Muscle layer of colon (tissue), 2 donors: ENCODE measurements around the gene CHFR.
"Not testable (repeated sequence)": the region's sequence is repeated elsewhere in the genome, so short reads cannot be mapped to it uniquely, and the experiment has no call there.

Source experiments
- H3K27ac ChIP-seq: one replicate; pipeline ENCODE4 v1.7.0; 2013; ENCODE audit warnings: low read depth, mild to moderate bottlenecking, low read length, moderate library complexity
- H3K27me3 ChIP-seq, 2 donors: one replicate each; pipeline ENCODE4 v1.7.0; 2013; ENCODE audit warnings: low read length in 2 of 2, mild to moderate bottlenecking in 2 of 2; ENCODE audit not compliant: insufficient read depth in 2 of 2, control insufficient read depth in 1 of 2
- H3K36me3 ChIP-seq: one replicate; pipeline ENCODE4 v1.7.0; 2013; ENCODE audit warnings: mild to moderate bottlenecking, low read length; ENCODE audit not compliant: insufficient read depth
- H3K4me1 ChIP-seq: one replicate; pipeline ENCODE4 v1.7.0; 2013; ENCODE audit warnings: mild to moderate bottlenecking, low read length; ENCODE audit not compliant: insufficient read depth
- H3K4me3 ChIP-seq, 2 donors: one replicate each; pipeline ENCODE4 v1.7.0; 2013; ENCODE audit warnings: low read length in 2 of 2, low read depth in 1 of 2, mild to moderate bottlenecking in 1 of 2, moderate library complexity in 1 of 2
- H3K9ac ChIP-seq: one replicate; pipeline ENCODE4 v1.7.0; 2013; ENCODE audit warnings: low read length
- H3K9me3 ChIP-seq: one replicate; pipeline ENCODE4 v1.7.0; 2013; ENCODE audit warnings: mild to moderate bottlenecking, low read length
- donor health status: abdominal sarcoma.
- donor health status: Adenocarcinoma of cecum.

Gene CHFR

GRCh38 chr12:132887513-132888351, at the start of gene CHFR:
Gene CHFR (minus strand): TSS chr12:132887605. CDS start chr12:132887328, 277 bp downstream.
- H3K4me3 ChIP-seq, result peak within 1 kb of the TSS; percentile 77 to 82
- H3K27ac ChIP-seq, result peak within 1 kb of the TSS; percentile 96
- H3K4me1 ChIP-seq, result peaks cover 13% of the 10 kb centered on the region
- H3K27me3 ChIP-seq, result no peaks in the 10 kb centered on the region
- no peaks in the 10 kb centered on the region for H3K36me3 ChIP-seq
- peak within 1 kb of the TSS; percentile 47 for H3K9ac ChIP-seq
- no peaks in the 10 kb centered on the region for H3K9me3 ChIP-seq

GRCh38 chr12:132936921-132937320, 49.5 kb upstream of the CHFR start:
- H3K27ac ChIP-seq, H3K4me1 ChIP-seq, H3K9ac ChIP-seq, H3K27me3 ChIP-seq, H3K9me3 ChIP-seq, H3K4me3 ChIP-seq: not testable (repeated sequence)
- H3K36me3 ChIP-seq, result peaks cover 20% of the 10 kb centered on the region

GRCh38 chr12:132936163-132936562, 48.8 kb upstream of the CHFR start:
- H3K27me3 ChIP-seq, result no peaks in the 10 kb centered on the region
- peaks cover 4% of the 10 kb centered on the region for H3K9me3 ChIP-seq
- H3K9ac ChIP-seq, result no peak overlapping the region
- no peak overlapping the region for H3K4me3 ChIP-seq
- H3K27ac ChIP-seq, result no peak overlapping the region
- H3K4me1 ChIP-seq, result no peaks in the 10 kb centered on the region
- peaks cover 24% of the 10 kb centered on the region for H3K36me3 ChIP-seq

- Histone ChIP-seq H3K36me3 (peaks cover 31% of the 10 kb centered on the region), H3K4me3 (peak overlapping the region in 1 of 2 donors; percentile 36), H3K27me3 (no peaks in the 10 kb centered on the region), H3K4me1 (no peaks in the 10 kb centered on the region), H3K9me3 (peaks cover 58% of the 10 kb centered on the region), H3K9ac (no peak overlapping the region), H3K27ac (no peak overlapping the region)
Measured at GRCh38 chr12:132926415-132926833, 39.0 kb upstream of the CHFR start.

GRCh38 chr12:132925597-132926414, 38.4 kb upstream of the CHFR start:
- Histone ChIP-seq H3K9me3 (peaks cover 57% of the 10 kb centered on the region), H3K9ac (no peak overlapping the region), H3K4me1 (no peaks in the 10 kb centered on the region), H3K4me3 (peak overlapping the region in 1 of 2 donors; percentile 36), H3K27me3 (no peaks in the 10 kb centered on the region), H3K36me3 (peaks cover 28% of the 10 kb centered on the region), H3K27ac (no peak overlapping the region)

- no peaks in the 10 kb centered on the region for H3K4me1 ChIP-seq
- peaks cover 47% of the 10 kb centered on the region for H3K9me3 ChIP-seq
- no peak overlapping the region for H3K9ac ChIP-seq
- H3K4me3 ChIP-seq, result no peak overlapping the region
- no peaks in the 10 kb centered on the region for H3K27me3 ChIP-seq
- H3K27ac ChIP-seq, result no peak overlapping the region
- peaks cover 21% of the 10 kb centered on the region for H3K36me3 ChIP-seq
Measured at GRCh38 chr12:132924356-132924755, 37.0 kb upstream of the CHFR start.

GRCh38 chr12:132923356-132923909, 36.0 kb upstream of the CHFR start:
- H3K36me3 ChIP-seq, result peaks cover 12% of the 10 kb centered on the region

GRCh38 chr12:132922676-132923075, 35.3 kb upstream of the CHFR start:
- H3K4me3 ChIP-seq, result no peak overlapping the region
- H3K9ac ChIP-seq, result no peak overlapping the region
- no peaks in the 10 kb centered on the region for H3K27me3 ChIP-seq
- peaks cover 12% of the 10 kb centered on the region for H3K36me3 ChIP-seq
- no peak overlapping the region for H3K27ac ChIP-seq
- H3K9me3 ChIP-seq, result peaks cover 35% of the 10 kb centered on the region
- H3K4me1 ChIP-seq, result no peaks in the 10 kb centered on the region

More at GRCh38 chr12:132923356-132923909, 36.0 kb upstream of the CHFR start:
- H3K4me3 ChIP-seq, result no peak overlapping the region
- H3K9me3 ChIP-seq, result peaks cover 40% of the 10 kb centered on the region
- H3K9ac ChIP-seq, result no peak overlapping the region
- no peak overlapping the region for H3K27ac ChIP-seq
- no peaks in the 10 kb centered on the region for H3K27me3 ChIP-seq
- H3K4me1 ChIP-seq, result no peaks in the 10 kb centered on the region

- H3K36me3 ChIP-seq, result peaks cover 9% of the 10 kb centered on the region
- no peak overlapping the region for H3K4me3 ChIP-seq
- H3K9ac ChIP-seq, result no peak overlapping the region
- H3K4me1 ChIP-seq, result no peaks in the 10 kb centered on the region
- no peak overlapping the region for H3K27ac ChIP-seq
- H3K9me3 ChIP-seq, result peaks cover 32% of the 10 kb centered on the region
- H3K27me3 ChIP-seq, result no peaks in the 10 kb centered on the region
Measured at GRCh38 chr12:132921685-132922084, 34.3 kb upstream of the CHFR start.

GRCh38 chr12:132918680-132919079, 31.3 kb upstream of the CHFR start:
- no peaks in the 10 kb centered on the region for H3K4me1 ChIP-seq
- no peaks in the 10 kb centered on the region for H3K27me3 ChIP-seq
- H3K9ac ChIP-seq, result no peak overlapping the region
- no peak overlapping the region for H3K27ac ChIP-seq
- H3K36me3 ChIP-seq, result no peaks in the 10 kb centered on the region
- no peak overlapping the region for H3K4me3 ChIP-seq
- H3K9me3 ChIP-seq, result peaks cover 7% of the 10 kb centered on the region

- peak overlapping the region; percentile 45 for H3K27ac ChIP-seq
- peaks cover 6% of the 10 kb centered on the region for H3K4me1 ChIP-seq
- H3K27me3 ChIP-seq, result no peaks in the 10 kb centered on the region
- H3K9ac ChIP-seq, result peak overlapping the region; percentile 41
- no peaks in the 10 kb centered on the region for H3K36me3 ChIP-seq
- peak overlapping the region; percentile 44 to 83 for H3K4me3 ChIP-seq
- no peaks in the 10 kb centered on the region for H3K9me3 ChIP-seq
Measured at GRCh38 chr12:132909030-132909368, 21.6 kb upstream of the CHFR start.
